ENCODE data around the gene MAMLD1.

Gene MAMLD1

GRCh38 chrX:150375243-150375770 lies 12.2 kb downstream of the MAMLD1 start:
- DNase-seq (ENCODE audit: low read depth), result no peak
- TF ChIP-seq, protein P1, sequence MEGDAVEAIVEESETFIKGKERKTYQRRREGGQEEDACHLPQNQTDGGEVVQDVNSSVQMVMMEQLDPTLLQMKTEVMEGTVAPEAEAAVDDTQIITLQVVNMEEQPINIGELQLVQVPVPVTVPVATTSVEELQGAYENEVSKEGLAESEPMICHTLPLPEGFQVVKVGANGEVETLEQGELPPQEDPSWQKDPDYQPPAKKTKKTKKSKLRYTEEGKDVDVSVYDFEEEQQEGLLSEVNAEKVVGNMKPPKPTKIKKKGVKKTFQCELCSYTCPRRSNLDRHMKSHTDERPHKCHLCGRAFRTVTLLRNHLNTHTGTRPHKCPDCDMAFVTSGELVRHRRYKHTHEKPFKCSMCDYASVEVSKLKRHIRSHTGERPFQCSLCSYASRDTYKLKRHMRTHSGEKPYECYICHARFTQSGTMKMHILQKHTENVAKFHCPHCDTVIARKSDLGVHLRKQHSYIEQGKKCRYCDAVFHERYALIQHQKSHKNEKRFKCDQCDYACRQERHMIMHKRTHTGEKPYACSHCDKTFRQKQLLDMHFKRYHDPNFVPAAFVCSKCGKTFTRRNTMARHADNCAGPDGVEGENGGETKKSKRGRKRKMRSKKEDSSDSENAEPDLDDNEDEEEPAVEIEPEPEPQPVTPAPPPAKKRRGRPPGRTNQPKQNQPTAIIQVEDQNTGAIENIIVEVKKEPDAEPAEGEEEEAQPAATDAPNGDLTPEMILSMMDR (conservative IDR thresholded peaks at IDR 0.05; ENCODE audit: control insufficient read depth, insufficient read depth, low read depth, low read length), result no peak
- no peak overlapping the region for H3K4me3 ChIP-seq (ENCODE audit: control insufficient read depth, low read depth, low read length)

DNA sequence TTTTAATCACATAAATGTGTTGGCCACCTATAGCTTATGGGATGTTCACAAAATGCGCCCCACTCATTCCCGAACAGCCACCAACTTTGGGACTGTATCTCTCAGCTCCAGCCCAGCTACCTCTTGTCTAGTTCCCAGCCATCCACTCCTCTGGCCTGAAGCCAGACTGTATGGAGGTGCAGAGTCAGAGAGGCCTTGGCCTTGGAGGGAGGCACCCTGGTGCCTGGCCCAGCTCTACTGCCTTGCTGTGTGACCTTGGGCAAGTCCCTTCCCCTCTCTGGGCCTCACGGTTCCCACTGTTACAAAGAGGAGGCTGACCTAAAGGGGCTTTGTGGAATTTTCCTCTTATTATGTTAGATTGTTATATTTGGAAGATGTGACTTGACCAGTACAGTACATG lies 13.9 kb downstream of the MAMLD1 start:
- no peak for DNase-seq (ENCODE audit: low read depth)
- no peak overlapping the region for H3K4me3 ChIP-seq (ENCODE audit: control insufficient read depth, low read depth, low read length)
- TF ChIP-seq, protein P1 (conservative IDR thresholded peaks at IDR 0.05; ENCODE audit: control insufficient read depth, insufficient read depth, low read depth, low read length), result no peak

GRCh38 chrX:150405006-150405405 lies 41.9 kb downstream of the MAMLD1 start:
- no peak overlapping the region for H3K4me3 ChIP-seq (ENCODE audit: control insufficient read depth, low read depth, low read length)
- no peak for DNase-seq (ENCODE audit: low read depth)
- TF ChIP-seq, protein P1 (conservative IDR thresholded peaks at IDR 0.05; ENCODE audit: control insufficient read depth, insufficient read depth, low read depth, low read length), result no peak

GRCh38 chrX:150405576-150405975 lies 42.5 kb downstream of the MAMLD1 start:
- no peak overlapping the region for H3K4me3 ChIP-seq (ENCODE audit: control insufficient read depth, low read depth, low read length)
- no peak for DNase-seq (ENCODE audit: low read depth)
- TF ChIP-seq, protein P1 (conservative IDR thresholded peaks at IDR 0.05; ENCODE audit: control insufficient read depth, insufficient read depth, low read depth, low read length), result no peak

DNA sequence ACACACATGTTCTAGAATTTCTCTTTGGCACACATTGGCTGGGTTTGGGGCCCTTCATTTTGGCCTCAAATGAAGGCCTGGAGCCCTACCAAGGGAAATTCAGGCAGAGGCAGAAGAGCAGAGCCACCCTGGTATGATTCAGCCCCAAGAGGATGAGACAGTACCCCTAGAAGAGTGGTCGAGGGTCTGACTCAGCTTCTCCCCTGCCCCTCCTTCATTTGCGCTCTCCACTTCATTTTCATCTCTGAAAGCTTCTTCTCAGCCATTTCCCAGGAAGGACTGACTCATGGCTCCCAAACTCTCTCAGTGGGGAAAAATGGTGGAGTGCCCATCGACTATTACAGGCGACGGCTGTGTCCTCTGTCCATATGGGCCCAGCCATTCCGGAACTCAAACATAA lies 43.5 kb downstream of the MAMLD1 start:
- TF ChIP-seq, protein P1 (conservative IDR thresholded peaks at IDR 0.05; ENCODE audit: control insufficient read depth, insufficient read depth, low read depth, low read length), result no peak
- DNase-seq (ENCODE audit: low read depth), result no peak
- no peak overlapping the region for H3K4me3 ChIP-seq (ENCODE audit: control insufficient read depth, low read depth, low read length)

DNA sequence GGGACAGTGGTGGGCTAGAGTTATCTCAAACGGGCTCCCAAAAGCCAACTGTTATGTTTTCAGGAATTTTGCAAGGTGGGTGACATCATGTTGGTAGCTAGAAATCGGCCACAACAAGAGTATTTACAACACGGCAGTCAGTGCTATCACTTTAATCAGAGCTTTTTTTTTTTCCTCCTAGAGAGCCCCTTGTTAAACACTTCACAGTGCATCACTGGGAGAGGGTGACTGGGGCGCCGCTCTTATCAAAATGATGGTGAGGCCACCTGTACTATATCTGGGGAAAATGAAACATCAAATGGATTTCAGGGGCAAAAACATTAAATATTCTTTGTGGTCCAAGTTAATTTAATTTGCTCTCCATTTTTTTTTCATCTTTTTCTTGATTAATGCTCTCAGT lies 44.9 kb downstream of the MAMLD1 start:
- H3K4me3 ChIP-seq (ENCODE audit: control insufficient read depth, low read depth, low read length), result no peak overlapping the region
- TF ChIP-seq, protein P1 (conservative IDR thresholded peaks at IDR 0.05; ENCODE audit: control insufficient read depth, insufficient read depth, low read depth, low read length), result no peak
- DNase-seq (ENCODE audit: low read depth), result no peak

GRCh38 chrX:150408561-150408960 lies 45.4 kb downstream of the MAMLD1 start:
- no peak for DNase-seq (ENCODE audit: low read depth)
- TF ChIP-seq, protein P1 (conservative IDR thresholded peaks at IDR 0.05; ENCODE audit: control insufficient read depth, insufficient read depth, low read depth, low read length), result no peak
- no peak overlapping the region for H3K4me3 ChIP-seq (ENCODE audit: control insufficient read depth, low read depth, low read length)

Measured in fibroblast of mammary gland (primary cell).